A549 treated with AZD2906 at 1 μM for 4 hours (cell line): Measurements from ENCODE around the gene UBN2. TPM values are rescaled to one million over a fixed set of nuclear protein-coding genes. Genes with fewer than 3 reads are reported as not detected.

Experiments
- total RNA-seq: library from RNA; stranded (reverse); fragments of 200-300 nt; extraction: Qiagen RNA extraction; gene quantifications from 5 replicates; pipeline ENCODE4 v1.2.3, GENCODE V29; 2022

Gene UBN2
- total RNA-seq = 2.4 to 3.1 TPM (median 2.6 TPM) in 5 replicates

DNA sequence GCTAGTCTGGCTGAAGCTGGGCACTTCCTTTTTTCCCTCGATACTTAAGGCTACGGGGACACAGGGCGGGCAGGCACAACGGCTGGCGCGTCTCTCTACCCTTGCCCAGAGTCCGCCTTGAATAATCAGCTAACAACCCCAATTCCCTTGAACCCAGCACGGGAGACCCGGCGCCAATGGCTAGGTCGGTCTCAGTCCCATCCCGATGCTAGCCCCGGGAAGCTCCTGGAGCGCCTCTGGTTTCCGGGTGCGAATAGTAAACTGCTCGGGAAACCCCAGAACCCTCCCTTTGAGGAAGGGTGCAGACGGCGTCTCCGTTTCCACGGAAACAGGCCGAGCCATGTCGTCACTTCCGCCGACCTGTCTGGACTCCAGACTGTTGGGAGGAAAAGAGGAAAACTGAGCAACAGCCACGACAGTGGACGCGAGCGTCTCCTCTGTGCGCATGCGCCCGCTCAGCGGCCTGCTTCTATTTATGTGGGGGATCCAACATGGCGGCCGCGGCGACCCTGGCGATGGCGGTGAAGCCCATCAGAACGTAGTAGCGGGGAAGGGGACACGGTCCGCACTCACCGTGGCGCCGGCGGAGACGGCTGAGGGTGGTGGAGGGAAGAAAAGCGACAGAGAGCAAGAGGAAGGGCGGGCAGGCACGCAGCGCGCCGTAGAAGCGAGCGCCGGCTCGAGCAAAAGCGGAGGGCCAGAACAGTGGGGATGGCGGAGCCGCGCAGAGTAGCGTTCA lies at the start of gene UBN2:
TSS of gene UBN2 (plus strand) at position 464 of the 739 bp plus-strand sequence. CDS start at position 712, 248 bp downstream.

DNA sequence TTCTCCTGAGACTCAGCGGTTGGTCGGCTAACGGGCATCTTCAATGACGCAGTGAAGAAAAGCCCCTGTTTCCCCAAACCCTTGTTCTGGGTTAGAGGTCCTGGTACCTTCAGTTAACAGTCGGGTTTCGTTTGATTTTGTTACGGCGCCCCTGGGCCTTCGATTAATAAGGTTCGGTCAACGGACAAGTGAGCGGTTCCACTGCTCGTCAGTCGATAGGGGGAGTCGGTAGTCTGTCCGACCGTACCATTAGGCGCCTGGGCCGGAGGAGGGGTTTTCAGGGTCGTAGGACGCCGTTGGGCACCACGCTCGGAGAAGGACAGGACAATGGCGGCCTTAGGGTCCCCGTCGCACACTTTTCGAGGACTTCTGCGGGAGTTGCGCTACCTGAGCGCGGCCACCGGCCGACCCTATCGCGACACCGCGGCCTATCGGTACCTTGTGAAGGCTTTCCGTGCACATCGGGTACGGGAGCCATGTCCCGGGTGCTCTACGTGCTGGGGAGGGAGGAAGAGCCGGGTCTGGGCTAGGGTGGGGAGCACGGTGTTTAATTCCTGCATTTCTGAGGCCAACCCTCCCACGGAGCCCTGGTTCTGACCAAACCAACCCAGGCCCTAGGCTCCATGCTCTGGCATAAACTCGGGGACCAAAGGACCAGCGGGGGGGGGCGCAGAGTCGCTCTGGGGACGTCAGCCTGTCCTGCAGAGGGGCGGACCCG lies 110.2 kb downstream of the UBN2 start, which contains the start of gene FMC1:
TSS of gene FMC1 (plus strand) at position 280 of the 718 bp plus-strand sequence. CDS start at position 328, 48 bp downstream.

Other genes starting within 250 kb of the UBN2 start
- 5.1 to 6.0 TPM (median 5.3 TPM) in 5 replicates for gene KIAA1549, start 249.8 kb upstream of the UBN2 start, total RNA-seq
- gene ZC3HAV1L, start 195.2 kb upstream of the UBN2 start, total RNA-seq = 4.0 to 8.5 TPM (median 6.5 TPM) in 5 replicates
- 28.8 to 34.9 TPM (median 29.0 TPM) in 5 replicates for gene ZC3HAV1, start 121.5 kb upstream of the UBN2 start, total RNA-seq
- gene FMC1, start 110.1 kb downstream of the UBN2 start, total RNA-seq = 12.3 to 34.9 TPM (median 31.4 TPM) in 5 replicates
- gene LUC7L2, start 128.7 kb downstream of the UBN2 start, total RNA-seq = 36.4 to 40.0 TPM (median 38.8 TPM) in 5 replicates